Fibroblast of lung (primary cell): ENCODE results near the gene R3HCC1L. TPM values are rescaled to one million over a fixed set of nuclear protein-coding genes. Genes with fewer than 3 reads are reported as not detected.
A peak's percentile ranks its signal among the peaks of the same experiment; 100 is the strongest.

ENCODE experiments used
- DNase-seq, 2 donors: peaks; one replicate each; pipeline versions ENCODE4 v3.0.0 to v3.0.0-alpha.2; 2010; ENCODE audit warnings: low read depth in 2 of 2
- H2AFZ ChIP-seq: 2 replicates; pipeline ENCODE4 v1.5.1; 2012; ENCODE audit warnings: low read length, control low read depth, inconsistent platforms
- H3K27ac ChIP-seq: 2 replicates; pipeline ENCODE4 v1.5.1; 2011; ENCODE audit warnings: low read length, control low read depth; ENCODE audit not compliant: insufficient read depth
- H3K27me3 ChIP-seq: 2 replicates; pipeline ENCODE4 v1.5.1; 2011; ENCODE audit warnings: mild to moderate bottlenecking, low read length; ENCODE audit not compliant: control insufficient read depth, insufficient read depth
- H3K36me3 ChIP-seq: 2 replicates; pipeline ENCODE4 v1.5.1; 2011; ENCODE audit warnings: low read length; ENCODE audit not compliant: control insufficient read depth, insufficient read depth
- H3K4me1 ChIP-seq: 2 replicates; pipeline ENCODE4 v1.5.1; 2011; ENCODE audit warnings: low read length; ENCODE audit not compliant: control insufficient read depth, insufficient read depth; ENCODE audit errors: extremely low read depth
- H3K4me2 ChIP-seq: 2 replicates; pipeline ENCODE4 v1.5.1; 2011; ENCODE audit warnings: low read length, control low read depth; ENCODE audit not compliant: insufficient read depth; ENCODE audit errors: extremely low read depth
- H3K4me3 ChIP-seq, 4 experiments: fragments of 200-600 bp in 1 of 4; sonication (generic) in 1 of 4; replicated peaks in 1 of 4; 2 replicates each; pipeline ENCODE4 v1.5.1; 2011 to 2016; ENCODE audit warnings: low read length in 4 of 4, low read depth in 3 of 4, mild to moderate bottlenecking in 3 of 4, control low read depth in 2 of 4, inconsistent platforms in 1 of 4, mixed read lengths in 1 of 4; ENCODE audit not compliant: insufficient read depth in 1 of 4; ENCODE audit errors: control extremely low read depth in 1 of 4
- H3K79me2 ChIP-seq: 2 replicates; pipeline ENCODE4 v1.5.1; 2012; ENCODE audit warnings: mild to moderate bottlenecking, low read length, inconsistent platforms; ENCODE audit not compliant: control insufficient read depth, insufficient read depth
- H3K9ac ChIP-seq: 2 replicates; pipeline ENCODE4 v1.5.1; 2011; ENCODE audit warnings: mild to moderate bottlenecking, low read length, control low read depth; ENCODE audit not compliant: insufficient read depth
- H3K9me3 ChIP-seq: 2 replicates; pipeline ENCODE4 v1.5.1; 2012; ENCODE audit warnings: low read depth, low read length; ENCODE audit not compliant: control insufficient read depth, insufficient read depth
- H4K20me1 ChIP-seq: 2 replicates; pipeline ENCODE4 v1.5.1; 2011; ENCODE audit warnings: low read length; ENCODE audit not compliant: control insufficient read depth, insufficient read depth; ENCODE audit errors: extremely low read depth
- EZH2 ChIP-seq: IDR thresholded peaks from 2 replicates; pipeline ENCODE4 v1.5.1; 2012; ENCODE audit warnings: low read length, control low read depth, mild to moderate bottlenecking; ENCODE audit errors: missing control alignments
- polyA plus RNA-seq, 2 donors: library from polyadenylated mRNA; depleted of rRNA in 1 of 2; stranded (reverse) in 1 of 2; unstranded in 1 of 2; fragments of >200 nt; gene quantifications; 2 replicates each; pipeline ENCODE4 v1.2.1, GENCODE V29; 2011 to 2012; ENCODE audit warnings: missing spikeins in 1 of 2
- total RNA-seq: library from RNA; depleted of rRNA; stranded (reverse); fragments of >200 nt; gene quantifications from 2 replicates; pipeline ENCODE4 v1.2.1, GENCODE V29; 2014
- TF ChIP-seq, protein P1 (sequence below), 2 donors: IDR thresholded peaks in 1 of 2; conservative IDR thresholded peaks in 1 of 2; 1 replicate in 1 of 2; 2 replicates in 1 of 2; pipeline ENCODE4 v1.5.1; 2011 to 2012; ENCODE audit warnings: low read length in 2 of 2, control low read depth in 1 of 2, inconsistent platforms in 1 of 2, low read depth in 1 of 2, mild to moderate bottlenecking in 1 of 2

Gene R3HCC1L
- total and polyA plus RNA-seq, 2 donors (not counting 1 experiment from before 2014, with no cell fraction given) = 11.1 to 19.5 TPM

DNA sequence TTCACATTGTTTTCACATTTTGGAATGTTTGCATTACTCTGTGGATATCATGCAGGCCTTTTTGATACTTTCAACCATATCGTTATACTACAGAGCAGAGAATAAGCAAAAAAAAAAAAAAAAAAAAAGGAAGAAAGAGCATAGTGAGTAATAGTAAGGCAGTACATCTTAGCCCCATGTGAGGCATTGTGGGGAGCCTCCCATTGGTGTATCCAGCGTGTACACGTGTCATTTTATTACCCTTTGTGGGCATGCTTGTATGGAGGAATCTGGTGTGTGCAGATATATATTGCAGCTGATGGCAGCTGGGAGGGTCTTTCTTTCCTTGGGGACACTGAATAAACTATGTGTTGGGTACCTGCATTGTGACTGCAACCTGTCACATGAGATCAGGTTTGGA, 19.6 kb downstream of the R3HCC1L start:
- H3K27ac ChIP-seq = no peak overlapping the region
- H3K9ac ChIP-seq = no peak overlapping the region
- no peak for TF ChIP-seq EZH2
- TF ChIP-seq, protein P1, sequence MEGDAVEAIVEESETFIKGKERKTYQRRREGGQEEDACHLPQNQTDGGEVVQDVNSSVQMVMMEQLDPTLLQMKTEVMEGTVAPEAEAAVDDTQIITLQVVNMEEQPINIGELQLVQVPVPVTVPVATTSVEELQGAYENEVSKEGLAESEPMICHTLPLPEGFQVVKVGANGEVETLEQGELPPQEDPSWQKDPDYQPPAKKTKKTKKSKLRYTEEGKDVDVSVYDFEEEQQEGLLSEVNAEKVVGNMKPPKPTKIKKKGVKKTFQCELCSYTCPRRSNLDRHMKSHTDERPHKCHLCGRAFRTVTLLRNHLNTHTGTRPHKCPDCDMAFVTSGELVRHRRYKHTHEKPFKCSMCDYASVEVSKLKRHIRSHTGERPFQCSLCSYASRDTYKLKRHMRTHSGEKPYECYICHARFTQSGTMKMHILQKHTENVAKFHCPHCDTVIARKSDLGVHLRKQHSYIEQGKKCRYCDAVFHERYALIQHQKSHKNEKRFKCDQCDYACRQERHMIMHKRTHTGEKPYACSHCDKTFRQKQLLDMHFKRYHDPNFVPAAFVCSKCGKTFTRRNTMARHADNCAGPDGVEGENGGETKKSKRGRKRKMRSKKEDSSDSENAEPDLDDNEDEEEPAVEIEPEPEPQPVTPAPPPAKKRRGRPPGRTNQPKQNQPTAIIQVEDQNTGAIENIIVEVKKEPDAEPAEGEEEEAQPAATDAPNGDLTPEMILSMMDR (conservative IDR thresholded peaks at IDR 0.05 in 1 of 2, IDR thresholded peaks at IDR 0.05 in 1 of 2; ENCODE audit: low read depth in 1 of 2, low read length in 2 of 2) = no peak
- no peak for DNase-seq
- H3K4me2 ChIP-seq = peak overlapping the region; percentile 2
- peaks cover 18% of the 10 kb centered on the region for H3K79me2 ChIP-seq
- H3K4me1 ChIP-seq = no peaks in the 10 kb centered on the region
- H2AFZ ChIP-seq = no peak overlapping the region
- no peak overlapping the region for H3K4me3 ChIP-seq
- H3K36me3 ChIP-seq = no peaks in the 10 kb centered on the region
- no peaks in the 10 kb centered on the region for H3K27me3 ChIP-seq
- no peaks in the 10 kb centered on the region for H4K20me1 ChIP-seq
- no peaks in the 10 kb centered on the region for H3K9me3 ChIP-seq

DNA sequence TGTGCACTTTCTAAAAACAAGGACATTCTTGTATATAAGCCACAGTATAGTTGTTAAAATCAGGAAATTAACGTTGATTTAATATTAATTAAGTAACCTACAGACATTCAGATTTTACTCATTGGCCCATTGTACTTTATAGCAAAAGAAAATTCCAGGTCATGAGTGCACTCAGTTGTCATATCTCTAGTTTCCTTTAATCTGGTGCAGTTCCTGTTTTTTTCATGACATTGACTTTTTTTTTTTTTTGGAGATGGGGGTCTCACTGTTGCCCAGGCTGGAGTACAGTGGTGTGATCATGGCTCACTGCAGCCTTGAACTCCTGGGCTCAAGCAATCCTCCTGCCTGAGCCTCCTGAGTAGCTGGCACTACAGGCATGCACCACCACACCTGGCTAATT, 24.1 kb downstream of the R3HCC1L start:
- no peak overlapping the region for H3K4me3 ChIP-seq
- H3K9ac ChIP-seq = no peak overlapping the region
- no peaks in the 10 kb centered on the region for H3K9me3 ChIP-seq
- H3K79me2 ChIP-seq = peaks cover 8% of the 10 kb centered on the region
- H2AFZ ChIP-seq = no peak overlapping the region
- no peak for DNase-seq
- H3K27ac ChIP-seq = no peak overlapping the region
- H3K27me3 ChIP-seq = no peaks in the 10 kb centered on the region
- H3K4me1 ChIP-seq = no peaks in the 10 kb centered on the region
- no peaks in the 10 kb centered on the region for H3K36me3 ChIP-seq
- TF ChIP-seq, protein P1 (conservative IDR thresholded peaks at IDR 0.05 in 1 of 2, IDR thresholded peaks at IDR 0.05 in 1 of 2; ENCODE audit: low read depth in 1 of 2, low read length in 2 of 2) = no peak
- no peak for TF ChIP-seq EZH2
- H3K4me2 ChIP-seq = no peak overlapping the region
- H4K20me1 ChIP-seq = no peaks in the 10 kb centered on the region

DNA sequence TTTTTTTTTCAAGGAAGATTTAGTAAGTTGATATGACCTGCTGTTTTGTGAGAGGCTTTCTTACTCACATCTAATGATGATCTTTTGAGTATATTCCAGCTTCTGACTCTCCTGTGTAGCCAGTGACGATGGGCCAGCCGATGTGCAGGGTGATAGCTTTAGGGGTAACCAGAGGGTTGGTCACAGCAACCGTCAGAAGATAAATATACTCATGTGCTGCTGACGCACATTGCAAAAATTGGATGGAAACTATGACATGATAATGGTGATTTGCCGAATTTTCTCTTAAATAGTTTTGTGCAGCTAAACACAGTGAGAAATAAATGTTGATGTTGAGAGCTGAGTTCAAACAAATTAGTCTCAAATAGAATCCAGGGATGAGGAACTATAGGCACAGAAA, 29.5 kb downstream of the R3HCC1L start:
- TF ChIP-seq, protein P1 (conservative IDR thresholded peaks at IDR 0.05 in 1 of 2, IDR thresholded peaks at IDR 0.05 in 1 of 2; ENCODE audit: low read depth in 1 of 2, low read length in 2 of 2) = no peak
- no peak for TF ChIP-seq EZH2
- no peaks in the 10 kb centered on the region for H3K27me3 ChIP-seq
- H4K20me1 ChIP-seq = no peaks in the 10 kb centered on the region
- no peaks in the 10 kb centered on the region for H3K79me2 ChIP-seq
- H3K9ac ChIP-seq = no peak overlapping the region
- H3K36me3 ChIP-seq = no peaks in the 10 kb centered on the region
- no peak for DNase-seq
- no peak overlapping the region for H3K4me3 ChIP-seq
- H3K4me1 ChIP-seq = no peaks in the 10 kb centered on the region
- no peaks in the 10 kb centered on the region for H3K9me3 ChIP-seq
- no peak overlapping the region for H3K27ac ChIP-seq
- no peak overlapping the region for H2AFZ ChIP-seq
- H3K4me2 ChIP-seq = no peak overlapping the region
